GM18907 (cell line): ENCODE measurements around the gene EEPD1.
"Not testable (repeated sequence)": the region's sequence is repeated elsewhere in the genome, so short reads cannot be mapped to it uniquely, and the experiment has no call there.

Experiments used
- ATAC-seq: cut with Tn5 transposase; IDR thresholded peaks from one replicate; pipeline ENCODE4 v1.9.1; 2021; ENCODE audit warnings: mild to moderate bottlenecking, moderate library complexity; ENCODE audit not compliant: unreplicated experiment

The EEPD1 gene

DNA sequence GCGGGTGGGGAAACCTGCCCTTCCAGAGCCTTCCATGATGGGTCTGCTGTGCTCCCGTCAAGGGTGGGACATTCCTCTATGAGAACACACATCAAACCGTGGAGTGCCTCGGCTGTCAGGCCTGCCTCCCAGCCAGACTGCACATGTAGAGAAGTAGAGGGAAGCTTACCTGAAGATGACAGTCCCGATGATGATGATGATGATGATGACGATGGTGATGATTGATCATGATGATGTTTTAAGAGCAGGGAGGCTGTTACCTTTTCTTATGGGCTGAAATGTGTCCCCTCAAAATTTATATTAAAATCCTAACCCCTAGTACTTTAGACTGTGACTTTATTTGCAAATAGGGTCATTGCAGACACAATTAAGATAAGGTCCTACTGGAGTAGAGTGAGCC lies 160.6 kb downstream of the EEPD1 start:
- ATAC-seq, result no peak

DNA sequence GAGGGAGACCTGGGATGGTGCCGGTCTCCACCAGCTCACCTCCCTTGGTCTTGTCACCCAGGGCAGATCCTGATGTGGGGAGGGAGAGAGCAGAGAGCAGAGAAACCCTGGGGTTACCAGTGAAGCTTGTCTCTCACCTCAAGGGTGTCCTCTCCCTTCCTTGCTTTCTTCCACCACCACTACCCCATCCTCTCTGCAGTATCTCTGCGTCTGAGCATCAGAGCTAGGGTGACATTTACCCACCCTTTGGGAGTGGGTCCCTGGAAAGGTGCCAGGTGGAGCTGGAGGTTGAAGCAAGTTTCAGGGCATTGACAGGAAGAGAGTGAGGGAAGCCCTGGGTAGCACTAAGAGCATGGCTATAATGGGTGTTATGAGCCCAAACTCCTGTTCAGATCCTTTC lies 161.4 kb downstream of the EEPD1 start:
- no peak for ATAC-seq

GRCh38 chr7:36315309-36315944 lies 162.4 kb downstream of the EEPD1 start:
- ATAC-seq, result no peak

GRCh38 chr7:36316319-36316718 lies 163.3 kb downstream of the EEPD1 start:
- no peak for ATAC-seq

GRCh38 chr7:36317276-36317675 lies 164.2 kb downstream of the EEPD1 start:
- no peak for ATAC-seq

GRCh38 chr7:36318116-36318515 lies 165.1 kb downstream of the EEPD1 start:
- ATAC-seq, result no peak

GRCh38 chr7:36321284-36321683 lies 168.2 kb downstream of the EEPD1 start:
- ATAC-seq, result not testable (repeated sequence)

GRCh38 chr7:36336390-36336789 lies 183.3 kb downstream of the EEPD1 start:
- ATAC-seq, result no peak

DNA sequence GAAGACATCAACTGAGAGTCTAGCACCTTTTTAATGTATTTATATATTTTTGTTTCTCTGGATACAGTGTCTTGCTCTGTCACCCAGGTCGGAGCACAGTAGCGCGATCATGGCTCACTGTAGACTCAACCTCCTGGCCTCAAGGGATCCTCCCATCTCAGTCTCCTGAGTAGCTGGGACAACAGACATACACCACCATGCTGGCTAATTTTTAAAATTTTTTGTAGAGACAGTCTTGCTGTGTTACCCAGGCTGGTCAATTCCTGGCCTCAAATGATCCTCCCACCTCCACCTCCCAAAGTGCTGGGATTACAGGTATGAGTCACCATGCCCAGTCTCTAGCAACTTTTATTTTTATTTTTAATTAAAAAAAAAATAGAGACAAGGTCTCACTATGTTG lies 185.2 kb downstream of the EEPD1 start:
- ATAC-seq, result no peak

DNA sequence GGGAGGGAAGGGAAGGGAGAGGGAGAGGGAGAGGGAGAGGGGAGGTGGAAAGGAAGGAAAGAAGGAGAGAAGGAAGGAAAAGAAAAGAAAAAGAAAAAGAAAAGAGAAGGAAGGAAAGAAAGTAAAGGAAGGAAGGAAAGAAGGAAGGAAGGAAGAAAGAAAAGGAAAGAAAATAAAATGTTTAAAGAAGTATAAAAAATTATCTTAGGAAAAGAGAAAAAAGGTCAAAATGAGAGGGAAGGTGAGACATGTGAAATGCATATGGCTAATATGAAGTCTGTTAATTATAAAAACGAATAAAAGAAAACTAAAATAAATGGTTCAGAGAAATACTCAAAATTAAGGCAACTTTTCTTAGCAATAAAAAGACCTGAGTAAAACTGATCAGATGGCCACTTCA lies 190.5 kb downstream of the EEPD1 start:
- ATAC-seq, result no peak

DNA sequence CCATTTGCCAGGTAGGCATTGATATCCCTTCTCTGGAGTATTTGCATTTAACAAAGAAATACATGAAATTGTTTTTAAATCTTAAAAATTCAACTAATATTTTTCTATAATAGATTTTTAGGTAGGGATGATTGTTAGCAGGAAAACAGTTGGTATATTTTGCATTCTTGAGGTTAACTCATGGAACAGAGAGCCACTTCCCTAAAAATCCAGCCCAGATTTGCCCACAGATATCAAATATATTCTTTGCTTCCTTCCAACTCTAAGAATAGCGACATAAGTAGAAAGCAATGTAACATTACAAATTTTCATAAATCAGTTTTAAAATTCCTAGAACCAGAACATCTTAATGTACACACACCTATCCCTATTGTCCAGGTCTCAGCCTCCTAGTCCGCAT lies 191.6 kb downstream of the EEPD1 start:
- no peak for ATAC-seq

DNA sequence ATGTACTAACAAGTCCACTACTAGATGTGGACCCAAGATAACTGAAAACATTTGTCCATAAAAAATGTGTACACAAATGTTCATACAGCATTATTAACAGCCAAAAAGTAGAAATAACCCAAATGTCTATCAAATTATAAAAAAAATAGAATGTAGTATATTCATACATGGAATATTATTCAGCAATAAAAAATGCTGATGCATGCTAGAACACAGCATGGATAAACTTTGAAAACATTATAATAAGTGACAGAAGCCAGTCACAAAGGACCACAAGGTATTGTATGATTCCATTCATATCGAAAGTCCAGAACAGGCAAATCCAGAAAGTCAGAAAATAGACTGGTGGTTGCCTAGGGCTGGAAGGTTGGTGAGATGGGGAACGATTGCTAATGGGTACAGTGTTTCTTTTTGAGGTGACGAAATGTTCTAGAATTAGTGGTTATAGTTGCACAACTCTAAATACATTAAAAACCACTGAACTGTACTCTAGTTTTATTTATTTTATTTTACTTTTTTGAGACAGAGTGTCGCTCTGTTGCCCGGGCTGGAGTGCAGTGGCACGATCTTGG lies 193.3 kb downstream of the EEPD1 start:
- no peak for ATAC-seq

DNA sequence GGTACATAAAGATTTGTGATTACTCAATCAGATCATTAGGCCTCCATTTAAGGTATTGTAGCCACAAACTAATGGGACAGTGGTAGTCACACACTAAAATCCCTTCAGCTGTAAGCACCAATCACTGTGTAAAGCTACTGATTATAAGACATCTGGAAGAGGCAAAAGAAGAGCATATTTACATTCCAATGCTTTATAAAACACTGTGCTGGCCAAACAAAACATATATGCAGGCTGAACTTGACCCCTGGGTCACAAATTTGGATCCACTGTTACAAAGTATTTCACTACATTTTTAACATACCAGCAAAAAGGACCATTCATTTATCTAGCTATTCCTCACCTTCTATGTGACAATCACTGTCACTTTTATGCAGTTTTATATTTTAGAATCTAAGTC lies 195.2 kb downstream of the EEPD1 start:
- no peak for ATAC-seq

DNA sequence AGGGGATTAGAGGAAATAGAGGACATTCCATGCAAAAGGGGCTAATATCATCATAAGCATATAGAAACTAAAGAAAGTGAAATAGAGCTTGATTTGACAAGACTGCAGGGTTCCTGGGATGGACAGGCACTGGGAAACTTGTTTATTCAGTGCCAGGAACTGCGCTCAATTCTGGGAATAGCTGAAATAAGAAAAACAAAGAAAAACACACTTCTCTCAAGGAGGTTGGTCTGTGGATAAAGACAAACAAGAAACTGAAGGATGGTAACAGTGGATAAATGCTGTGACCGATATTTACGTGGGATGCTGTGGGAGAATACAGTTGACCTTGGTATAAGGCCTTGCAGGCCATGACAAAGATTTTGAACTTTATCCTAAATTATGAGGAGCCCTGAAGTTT lies 195.7 kb downstream of the EEPD1 start:
- no peak for ATAC-seq

GRCh38 chr7:36349626-36350025 lies 196.6 kb downstream of the EEPD1 start:
- ATAC-seq, result no peak
